ENCODE measurements around the gene PABPN1L. TPM values are rescaled to one million over a fixed set of nuclear protein-coding genes. Genes with fewer than 3 reads are reported as not detected.

PABPN1L gene
- total RNA-seq, 1 experiment from 2014 or later: not detected

GRCh38 chr16:88830258-88830657 is 36.2 kb downstream of the PABPN1L start:
- no peak overlapping the region for H3K4ac ChIP-seq (ENCODE audit: low read depth, low read length)
- H3K27ac Mint-ChIP-seq: no peak overlapping the region
- H3K14ac ChIP-seq (ENCODE audit: insufficient read depth, low read length): no peak overlapping the region
- no peaks in the 10 kb centered on the region for H3K9me3 ChIP-seq (ENCODE audit: control insufficient read depth, low read depth, low read length)
- H3K9ac ChIP-seq (ENCODE audit: extremely low read depth, insufficient read length, low read length): no peak overlapping the region
- H3K27me3 Mint-ChIP-seq (ENCODE audit: low read depth): no peaks in the 10 kb centered on the region
- H3K27ac ChIP-seq (ENCODE audit: insufficient read length, low read depth, low read length): no peak overlapping the region
- H3K79me2 ChIP-seq (ENCODE audit: insufficient read depth, low read length): no peaks in the 10 kb centered on the region
- H4K8ac ChIP-seq (replicated peaks; ENCODE audit: insufficient read length, low read depth, low read length): no peak overlapping the region
- no peak overlapping the region for H4K91ac ChIP-seq (ENCODE audit: insufficient read length, low read depth, low read length)
- H2BK12ac ChIP-seq (ENCODE audit: insufficient read length, low read depth, low read length): no peak overlapping the region
- no peak overlapping the region for H2AFZ ChIP-seq (ENCODE audit: low read length)
- no peaks in the 10 kb centered on the region for H3K9me3 Mint-ChIP-seq
- H4K5ac ChIP-seq (ENCODE audit: insufficient read length, low read depth, low read length): no peak overlapping the region
- H3K18ac ChIP-seq (ENCODE audit: insufficient read length, low read depth, low read length): no peak overlapping the region
- H3K27me3 ChIP-seq (ENCODE audit: insufficient read depth, low read length): no peaks in the 10 kb centered on the region
- no peak overlapping the region for H2BK20ac ChIP-seq (ENCODE audit: low read depth, low read length, poor library complexity, severe bottlenecking)
- H2AK5ac ChIP-seq (ENCODE audit: insufficient read length, low read length): no peak overlapping the region
- H3K4me2 ChIP-seq (ENCODE audit: insufficient read depth, insufficient read length, low read length): no peak overlapping the region
- H3K56ac ChIP-seq (ENCODE audit: insufficient read length, low read depth, low read length): no peak overlapping the region
- H2BK15ac ChIP-seq (ENCODE audit: low read depth, low read length): no peak overlapping the region
- H3K4me1 Mint-ChIP-seq: no peaks in the 10 kb centered on the region
- WGBS (ENCODE audit: extremely low coverage, insufficient read length, low lambda C conversion rate): no CpG with 5 or more reads among the region's 11 CpGs
- DNase-seq: no peak
- H3K4me3 Mint-ChIP-seq: no peak overlapping the region; a peak in 1 of 5 replicates
- no peak for TF ChIP-seq CTCF (conservative IDR thresholded peaks at IDR 0.05)
- H2BK120ac ChIP-seq (ENCODE audit: low read depth, low read length, poor library complexity, severe bottlenecking): no peak overlapping the region
- no peak overlapping the region for H3T11ph ChIP-seq (ENCODE audit: low read length)
- H3K23me2 ChIP-seq (ENCODE audit: insufficient read length, low read depth, low read length, poor library complexity, severe bottlenecking): no peaks in the 10 kb centered on the region
- no peak overlapping the region for H3K23ac ChIP-seq (ENCODE audit: insufficient read length, low read depth, low read length)
- no peaks in the 10 kb centered on the region for H4K20me1 ChIP-seq (ENCODE audit: control insufficient read depth, insufficient read depth, insufficient read length)
- no peaks in the 10 kb centered on the region for H3K79me1 ChIP-seq (ENCODE audit: insufficient read depth, low read depth, low read length, poor library complexity, severe bottlenecking)
- H2BK5ac ChIP-seq (ENCODE audit: insufficient read length, low read length): no peak overlapping the region
- peaks cover 0 to 5% (median 2%) of the 10 kb centered on the region in 3 experiments; a peak in 3 of 7 replicates for H3K36me3 Mint-ChIP-seq (ENCODE audit: insufficient read depth in 1 of 3, low read depth in 3 of 3)
- no peaks in the 10 kb centered on the region for H3K4me1 ChIP-seq (ENCODE audit: insufficient read depth, low read length)
